Suprapubic skin (tissue), 3 donors: ENCODE data around the gene RALGPS2.

Experiments used
- POLR2AphosphoS5 ChIP-seq, 3 donors: sonication (generic); formaldehyde crosslinking; IDR thresholded peaks; one replicate each; pipeline ENCODE4 v1.6.1; 2017; ENCODE audit warnings: antibody characterized with exemption in 3 of 3
- TF ChIP-seq, protein P1 (sequence below), 2 donors: fragments of 200-600 bp in 1 of 2; fragments of 450-650 bp in 1 of 2; sonication (generic) in 1 of 2; IDR thresholded peaks; one replicate each; pipeline ENCODE4 v1.5.1; 2016 to 2019; ENCODE audit warnings: antibody characterized with exemption in 2 of 2, mild to moderate bottlenecking in 1 of 2, moderate library complexity in 1 of 2

DNA sequence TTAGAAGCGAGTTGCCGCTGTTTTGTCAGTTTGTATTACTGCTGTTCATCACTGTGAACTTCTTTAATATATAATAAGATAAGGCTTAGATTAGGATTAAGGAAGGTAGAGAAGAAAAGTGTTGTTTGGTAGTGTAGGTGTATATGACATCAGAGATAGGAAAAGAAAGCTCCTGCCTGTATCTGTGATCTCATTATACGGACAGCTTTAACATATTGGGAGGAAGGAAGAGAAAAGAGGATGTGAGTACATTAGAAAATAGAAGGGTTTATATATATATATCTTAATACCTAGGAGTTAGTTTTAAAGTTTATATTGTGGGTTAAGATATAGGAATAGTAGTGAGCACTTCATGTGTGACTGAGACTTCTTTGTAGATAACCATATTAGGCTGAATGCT is 71.0 kb downstream of the RALGPS2 start:
- TF ChIP-seq, protein P1, sequence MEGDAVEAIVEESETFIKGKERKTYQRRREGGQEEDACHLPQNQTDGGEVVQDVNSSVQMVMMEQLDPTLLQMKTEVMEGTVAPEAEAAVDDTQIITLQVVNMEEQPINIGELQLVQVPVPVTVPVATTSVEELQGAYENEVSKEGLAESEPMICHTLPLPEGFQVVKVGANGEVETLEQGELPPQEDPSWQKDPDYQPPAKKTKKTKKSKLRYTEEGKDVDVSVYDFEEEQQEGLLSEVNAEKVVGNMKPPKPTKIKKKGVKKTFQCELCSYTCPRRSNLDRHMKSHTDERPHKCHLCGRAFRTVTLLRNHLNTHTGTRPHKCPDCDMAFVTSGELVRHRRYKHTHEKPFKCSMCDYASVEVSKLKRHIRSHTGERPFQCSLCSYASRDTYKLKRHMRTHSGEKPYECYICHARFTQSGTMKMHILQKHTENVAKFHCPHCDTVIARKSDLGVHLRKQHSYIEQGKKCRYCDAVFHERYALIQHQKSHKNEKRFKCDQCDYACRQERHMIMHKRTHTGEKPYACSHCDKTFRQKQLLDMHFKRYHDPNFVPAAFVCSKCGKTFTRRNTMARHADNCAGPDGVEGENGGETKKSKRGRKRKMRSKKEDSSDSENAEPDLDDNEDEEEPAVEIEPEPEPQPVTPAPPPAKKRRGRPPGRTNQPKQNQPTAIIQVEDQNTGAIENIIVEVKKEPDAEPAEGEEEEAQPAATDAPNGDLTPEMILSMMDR (IDR thresholded peaks at IDR 0.05): no peak
- no peak for TF ChIP-seq POLR2AphosphoS5 (IDR thresholded peaks at IDR 0.05)
